Vagina (tissue), 2 donors: ENCODE data around the gene ANO10.

Source experiments
- CTCF ChIP-seq, 3 experiments: fragments of 450-650 bp in 2 of 3; fragments of 200-600 bp in 1 of 3; sonication (generic) in 1 of 3; IDR thresholded peaks; one replicate each; pipeline ENCODE4 v1.5.1; 2017 to 2019; ENCODE audit warnings: antibody characterized with exemption in 3 of 3, mild to moderate bottlenecking in 2 of 3, moderate library complexity in 2 of 3
- POLR2A ChIP-seq, 2 donors: fragments of 450-650 bp; IDR thresholded peaks; one replicate each; pipeline ENCODE4 v1.6.1; 2017; ENCODE audit warnings: antibody characterized with exemption in 2 of 2, mild to moderate bottlenecking in 2 of 2, moderate library complexity in 2 of 2

- TF ChIP-seq POLR2A (IDR thresholded peaks at IDR 0.05) (no peak), CTCF (IDR thresholded peaks at IDR 0.05) (no peak)
Measured at GRCh38 chr3:43347774-43348173, 274.0 kb downstream of the ANO10 start.
